Kidney epithelial cell (primary cell): ENCODE data around the gene AGBL4. TPM values are rescaled to one million over a fixed set of nuclear protein-coding genes. Genes with fewer than 3 reads are reported as not detected.
A peak's percentile ranks its signal among the peaks of the same experiment; 100 is the strongest.

Experiments used
- DNase-seq: peaks from one replicate; pipeline ENCODE4 v3.0.0-alpha.2; 2010; ENCODE audit warnings: low read depth
- H3K27me3 ChIP-seq: 2 replicates; pipeline ENCODE4 v1.6.0; 2011; ENCODE audit warnings: low read length; ENCODE audit not compliant: control insufficient read depth, insufficient read depth
- H3K36me3 ChIP-seq: 2 replicates; pipeline ENCODE4 v1.5.1; 2011; ENCODE audit warnings: low read length; ENCODE audit not compliant: control insufficient read depth, insufficient read depth
- H3K4me3 ChIP-seq: 2 replicates; pipeline ENCODE4 v1.5.1; 2011; ENCODE audit warnings: low read depth, mild to moderate bottlenecking, control low read depth, low read length
- total RNA-seq: library from RNA; depleted of rRNA; stranded (reverse); fragments of >200 nt; gene quantifications from 2 replicates; pipeline ENCODE4 v1.2.3, GENCODE V29; 2015
- TF ChIP-seq, protein P1 (sequence below): IDR thresholded peaks from 2 replicates; pipeline ENCODE4 v1.5.1; 2011; ENCODE audit warnings: mild to moderate bottlenecking, moderate library complexity, low read length, control low read depth, inconsistent platforms; ENCODE audit not compliant: insufficient read depth, poor library complexity, severe bottlenecking

The AGBL4 gene
- total RNA-seq, 1 donor from 2014 or later = not detected

DNA sequence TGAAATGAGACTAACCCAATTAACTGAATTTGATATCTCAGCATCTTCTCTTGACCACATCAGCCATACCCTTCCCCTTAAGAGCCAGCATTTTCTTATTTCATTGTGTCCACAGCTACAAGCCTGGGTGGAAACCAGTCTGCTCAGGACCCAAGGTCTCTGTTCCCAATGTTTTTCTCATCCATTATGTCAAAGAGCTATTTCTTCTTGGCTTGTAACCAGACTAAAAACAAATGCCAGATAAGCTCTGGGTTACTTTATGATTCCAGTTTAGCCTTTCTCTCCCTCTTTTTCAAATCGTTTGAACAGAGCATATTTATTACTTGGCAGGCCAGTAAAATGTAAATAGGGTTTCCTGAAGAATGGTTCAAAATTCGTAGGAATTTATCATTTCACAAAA is 1442.5 kb downstream of the AGBL4 start:
- DNase-seq = no peak
- TF ChIP-seq, protein P1, sequence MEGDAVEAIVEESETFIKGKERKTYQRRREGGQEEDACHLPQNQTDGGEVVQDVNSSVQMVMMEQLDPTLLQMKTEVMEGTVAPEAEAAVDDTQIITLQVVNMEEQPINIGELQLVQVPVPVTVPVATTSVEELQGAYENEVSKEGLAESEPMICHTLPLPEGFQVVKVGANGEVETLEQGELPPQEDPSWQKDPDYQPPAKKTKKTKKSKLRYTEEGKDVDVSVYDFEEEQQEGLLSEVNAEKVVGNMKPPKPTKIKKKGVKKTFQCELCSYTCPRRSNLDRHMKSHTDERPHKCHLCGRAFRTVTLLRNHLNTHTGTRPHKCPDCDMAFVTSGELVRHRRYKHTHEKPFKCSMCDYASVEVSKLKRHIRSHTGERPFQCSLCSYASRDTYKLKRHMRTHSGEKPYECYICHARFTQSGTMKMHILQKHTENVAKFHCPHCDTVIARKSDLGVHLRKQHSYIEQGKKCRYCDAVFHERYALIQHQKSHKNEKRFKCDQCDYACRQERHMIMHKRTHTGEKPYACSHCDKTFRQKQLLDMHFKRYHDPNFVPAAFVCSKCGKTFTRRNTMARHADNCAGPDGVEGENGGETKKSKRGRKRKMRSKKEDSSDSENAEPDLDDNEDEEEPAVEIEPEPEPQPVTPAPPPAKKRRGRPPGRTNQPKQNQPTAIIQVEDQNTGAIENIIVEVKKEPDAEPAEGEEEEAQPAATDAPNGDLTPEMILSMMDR = no peak

DNA sequence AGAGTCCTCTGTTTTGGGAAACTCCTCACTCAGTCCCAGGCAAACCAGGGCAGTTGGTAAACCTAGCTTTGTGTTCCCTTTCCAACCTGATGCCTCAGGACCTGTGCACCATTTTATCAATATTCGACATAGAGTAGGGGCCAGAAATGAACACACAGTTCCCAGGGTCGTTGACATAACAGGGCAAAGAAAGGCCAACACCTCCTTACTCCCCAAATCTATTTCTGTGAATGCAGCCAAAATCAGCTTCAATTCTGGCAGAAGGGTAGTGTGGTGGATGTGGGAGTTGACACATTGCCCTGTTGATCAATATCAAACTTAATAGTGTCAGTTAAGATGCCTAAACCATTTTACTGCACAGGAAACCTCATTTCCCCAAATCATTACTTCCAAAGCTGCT is 1447.2 kb downstream of the AGBL4 start:
- Histone ChIP-seq H3K27me3 (no peaks in the 10 kb centered on the region), H3K36me3 (no peaks in the 10 kb centered on the region), H3K4me3 (no peak overlapping the region)
- DNase-seq = no peak
- TF ChIP-seq, protein P1 = no peak

More for the DNA sequence above, 1442.5 kb downstream of the AGBL4 start:
- Histone ChIP-seq H3K27me3 (no peaks in the 10 kb centered on the region), H3K4me3 (no peak overlapping the region), H3K36me3 (no peaks in the 10 kb centered on the region)

DNA sequence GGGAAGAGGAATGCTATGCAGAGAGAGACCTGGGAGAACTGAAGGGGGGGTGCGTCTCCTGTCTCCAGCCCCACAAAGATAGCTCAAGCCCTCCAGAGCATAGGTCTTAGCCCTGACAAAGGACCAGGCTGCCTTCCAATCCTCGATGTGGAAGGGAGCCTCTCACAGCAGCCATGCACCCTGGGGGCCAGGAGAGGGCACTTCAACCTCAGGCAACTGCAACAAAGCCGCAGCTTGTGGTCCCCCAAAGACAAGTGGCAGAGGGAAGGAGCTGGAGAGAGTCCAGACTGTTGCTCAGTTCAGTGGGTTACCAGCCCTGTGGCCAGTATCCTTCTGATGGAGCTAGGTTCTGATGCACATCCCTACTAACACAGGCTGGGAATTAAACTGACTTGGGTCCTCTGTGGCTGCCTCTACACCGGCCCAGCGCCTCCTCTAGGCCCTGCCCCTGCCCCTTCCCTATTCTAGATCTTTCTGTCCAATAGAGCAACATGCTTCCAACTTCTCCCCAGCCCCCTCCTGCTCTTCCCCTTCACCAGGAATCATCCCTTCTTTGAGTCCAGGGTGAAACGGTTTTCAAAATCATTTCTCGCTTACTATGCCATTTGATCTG is 1451.0 kb downstream of the AGBL4 start:
- TF ChIP-seq, protein P1 = peak; percentile 94
- no peaks in the 10 kb centered on the region for H3K36me3 ChIP-seq
- DNase-seq = peak; percentile 10
- no peaks in the 10 kb centered on the region for H3K27me3 ChIP-seq
- H3K4me3 ChIP-seq = no peak overlapping the region

DNA sequence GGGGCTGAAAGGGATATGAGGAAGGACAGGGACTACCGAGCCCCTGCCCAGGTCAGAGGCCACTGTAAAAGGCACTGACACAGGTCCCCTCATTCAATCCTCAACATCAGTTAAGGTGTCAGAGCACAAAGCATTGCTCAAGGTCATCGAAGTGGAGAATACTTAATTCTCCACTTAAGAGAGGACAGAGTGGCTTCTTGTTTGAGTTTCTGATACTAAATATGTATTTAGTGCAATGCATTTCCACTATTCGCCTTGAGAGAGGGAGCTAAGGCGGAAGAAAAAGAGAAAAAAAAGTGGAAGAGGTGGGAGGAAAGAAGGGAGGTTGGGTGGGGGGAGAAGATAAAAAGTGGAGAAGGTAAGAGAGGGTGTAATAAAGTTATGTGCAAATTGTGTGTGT is 1451.6 kb downstream of the AGBL4 start:
- TF ChIP-seq, protein P1 = no peak
- no peaks in the 10 kb centered on the region for H3K36me3 ChIP-seq
- H3K27me3 ChIP-seq = no peaks in the 10 kb centered on the region
- H3K4me3 ChIP-seq = no peak overlapping the region
- DNase-seq = no peak

DNA sequence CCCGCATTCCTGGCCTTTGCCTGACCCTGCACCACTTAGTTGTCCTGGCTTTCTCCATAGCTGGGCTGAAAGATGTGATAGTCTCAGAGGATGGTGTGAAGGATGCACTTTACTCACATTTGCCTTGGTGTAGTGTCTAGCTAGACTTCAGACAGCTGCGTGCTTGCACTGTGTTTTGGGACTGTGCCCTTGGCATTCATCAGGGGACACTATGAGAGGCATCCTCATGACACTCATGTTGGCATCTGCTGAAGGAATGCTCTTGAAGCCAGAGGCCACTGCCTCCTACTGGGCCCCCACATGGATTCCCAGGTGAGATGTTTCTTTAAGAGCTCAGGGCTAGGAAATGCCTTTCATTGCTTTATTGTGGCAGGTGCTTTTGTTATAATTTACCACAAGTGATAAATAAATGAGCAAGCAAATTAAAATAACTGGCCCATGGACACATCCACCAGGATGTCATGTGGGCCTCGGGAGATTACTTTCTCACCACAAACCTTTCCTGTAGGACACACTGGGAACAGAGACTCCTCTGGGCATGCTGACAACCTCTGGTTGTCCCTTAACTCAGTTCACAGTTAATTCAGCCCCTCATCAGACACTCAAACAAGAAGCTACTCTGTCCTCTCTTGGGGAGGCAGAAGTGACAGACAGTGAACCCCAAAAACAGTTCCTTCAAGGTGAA is 1452.3 kb downstream of the AGBL4 start:
- H3K4me3 ChIP-seq = no peak overlapping the region
- TF ChIP-seq, protein P1 = no peak
- H3K36me3 ChIP-seq = no peaks in the 10 kb centered on the region
- H3K27me3 ChIP-seq = no peaks in the 10 kb centered on the region
- no peak for DNase-seq
